ENCODE data around the gene SH3BP1.

DNA sequence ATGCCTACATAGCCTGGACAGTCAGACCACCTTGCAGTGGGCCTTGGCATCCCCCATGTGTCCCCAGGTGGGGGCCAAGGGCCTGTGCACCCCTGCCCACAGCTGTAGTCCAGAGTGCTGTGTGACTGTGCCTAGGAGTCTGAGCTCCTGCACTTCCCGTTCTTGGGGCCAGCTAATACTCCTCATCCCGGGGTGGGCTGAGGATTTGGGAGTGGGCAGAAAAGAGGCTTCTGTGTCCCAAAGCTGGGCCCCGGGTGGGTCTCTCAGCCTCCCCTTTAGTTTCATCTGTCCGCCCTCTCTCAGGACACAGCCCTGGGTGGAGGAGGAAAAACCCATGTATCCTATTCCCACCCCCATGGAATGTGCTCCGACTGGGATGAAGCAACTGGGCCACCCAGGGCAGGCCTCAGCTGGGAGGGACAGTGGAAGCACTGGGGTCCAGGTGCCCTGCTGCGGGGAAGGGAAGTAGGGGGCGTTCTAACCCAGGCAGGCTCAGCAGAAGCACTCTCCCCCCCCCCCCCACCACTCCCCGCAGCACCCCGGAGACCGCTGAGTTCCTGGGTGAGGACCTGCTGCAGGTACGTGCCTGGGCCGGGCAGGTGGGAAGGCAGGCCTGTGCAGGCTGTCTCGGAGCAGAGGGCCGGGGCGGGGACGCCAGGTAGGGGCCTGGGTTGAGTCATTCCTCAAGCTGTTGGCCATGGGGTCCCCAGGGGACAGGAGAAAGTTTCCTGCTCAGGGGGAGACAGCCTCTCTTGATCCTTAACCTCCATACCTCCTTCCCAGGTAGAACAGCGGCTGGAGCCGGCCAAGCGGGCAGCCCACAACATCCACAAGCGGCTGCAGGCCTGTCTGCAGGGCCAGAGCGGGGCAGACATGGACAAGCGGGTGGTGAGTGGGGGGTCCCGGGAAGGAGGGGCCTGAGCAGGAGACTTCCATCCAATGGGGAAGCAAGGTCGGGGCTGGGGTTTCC is 1.4 kb downstream of the SH3BP1 start:
- TF ChIP-seq EZH2 (IDR thresholded peaks at IDR 0.05; ENCODE audit: low read depth) = no peak
- no peak for TF ChIP-seq CTCF (conservative IDR thresholded peaks at IDR 0.05)

Data from PC-9 (cell line).